ENCODE measurements around the gene SERP1. TPM values are rescaled to one million over a fixed set of nuclear protein-coding genes. Genes with fewer than 3 reads are reported as not detected.

SERP1 gene
- total RNA-seq, 2 donors from 2014 or later: 96.8 to 102 TPM

DNA sequence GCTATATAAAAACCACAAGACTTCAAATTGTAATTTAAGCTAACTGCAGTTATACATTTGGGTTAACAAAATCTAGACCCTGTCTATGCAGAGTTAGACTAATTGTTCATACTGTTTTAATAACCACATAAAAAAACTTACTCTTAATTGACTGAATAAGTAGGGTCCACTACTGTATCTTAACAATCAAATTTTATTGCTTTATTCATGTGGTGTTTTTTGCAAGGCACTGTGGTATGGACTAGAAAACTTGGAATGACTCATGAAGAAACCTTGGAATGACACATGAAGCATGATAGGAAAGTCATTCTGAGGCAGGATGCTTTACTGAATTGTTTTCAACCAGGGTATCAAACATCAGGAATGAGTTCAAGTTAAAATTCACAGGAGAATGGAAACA is 2.3 kb downstream of the SERP1 start:
- Histone ChIP-seq H3K36me3 (peaks cover 14% of the 10 kb centered on the region), H3K27ac (no peak overlapping the region), H3K9me3 (no peaks in the 10 kb centered on the region), H3K4me3 (no peak overlapping the region), H3K27me3 (no peaks in the 10 kb centered on the region), H3K4me1 (peaks cover 0 to 25% of the 10 kb centered on the region in 2 donors)
- no peak for DNase-seq (ENCODE audit: low spot score)
- TF ChIP-seq, protein P1, sequence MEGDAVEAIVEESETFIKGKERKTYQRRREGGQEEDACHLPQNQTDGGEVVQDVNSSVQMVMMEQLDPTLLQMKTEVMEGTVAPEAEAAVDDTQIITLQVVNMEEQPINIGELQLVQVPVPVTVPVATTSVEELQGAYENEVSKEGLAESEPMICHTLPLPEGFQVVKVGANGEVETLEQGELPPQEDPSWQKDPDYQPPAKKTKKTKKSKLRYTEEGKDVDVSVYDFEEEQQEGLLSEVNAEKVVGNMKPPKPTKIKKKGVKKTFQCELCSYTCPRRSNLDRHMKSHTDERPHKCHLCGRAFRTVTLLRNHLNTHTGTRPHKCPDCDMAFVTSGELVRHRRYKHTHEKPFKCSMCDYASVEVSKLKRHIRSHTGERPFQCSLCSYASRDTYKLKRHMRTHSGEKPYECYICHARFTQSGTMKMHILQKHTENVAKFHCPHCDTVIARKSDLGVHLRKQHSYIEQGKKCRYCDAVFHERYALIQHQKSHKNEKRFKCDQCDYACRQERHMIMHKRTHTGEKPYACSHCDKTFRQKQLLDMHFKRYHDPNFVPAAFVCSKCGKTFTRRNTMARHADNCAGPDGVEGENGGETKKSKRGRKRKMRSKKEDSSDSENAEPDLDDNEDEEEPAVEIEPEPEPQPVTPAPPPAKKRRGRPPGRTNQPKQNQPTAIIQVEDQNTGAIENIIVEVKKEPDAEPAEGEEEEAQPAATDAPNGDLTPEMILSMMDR (IDR thresholded peaks at IDR 0.05): no peak

DNA sequence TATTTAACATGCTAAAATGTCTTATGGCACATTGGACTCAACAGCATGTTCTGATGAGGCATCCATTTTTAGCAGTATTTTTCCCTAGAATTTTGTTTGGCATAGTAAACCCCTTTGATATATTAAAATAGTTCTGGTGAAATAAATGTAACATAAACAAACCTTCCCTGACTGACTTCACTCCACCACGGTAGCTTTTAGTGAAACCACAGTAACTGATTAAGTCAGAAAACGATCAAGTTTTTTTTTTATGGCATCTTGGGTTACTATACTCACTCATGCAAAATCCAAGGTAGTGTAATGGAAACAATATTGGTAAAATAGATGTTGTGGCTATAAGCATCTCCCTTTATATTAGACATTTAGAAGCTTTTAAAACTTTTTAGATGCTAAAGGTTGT is 2.8 kb downstream of the SERP1 start:
- H3K4me1 ChIP-seq: peaks cover 0 to 25% of the 10 kb centered on the region in 2 donors
- H3K27me3 ChIP-seq: no peaks in the 10 kb centered on the region
- TF ChIP-seq, protein P1 (IDR thresholded peaks at IDR 0.05): no peak
- H3K9me3 ChIP-seq: no peaks in the 10 kb centered on the region
- no peak for DNase-seq (ENCODE audit: low spot score)
- peaks cover 14% of the 10 kb centered on the region for H3K36me3 ChIP-seq
- H3K4me3 ChIP-seq: no peak overlapping the region
- no peak overlapping the region for H3K27ac ChIP-seq

DNA sequence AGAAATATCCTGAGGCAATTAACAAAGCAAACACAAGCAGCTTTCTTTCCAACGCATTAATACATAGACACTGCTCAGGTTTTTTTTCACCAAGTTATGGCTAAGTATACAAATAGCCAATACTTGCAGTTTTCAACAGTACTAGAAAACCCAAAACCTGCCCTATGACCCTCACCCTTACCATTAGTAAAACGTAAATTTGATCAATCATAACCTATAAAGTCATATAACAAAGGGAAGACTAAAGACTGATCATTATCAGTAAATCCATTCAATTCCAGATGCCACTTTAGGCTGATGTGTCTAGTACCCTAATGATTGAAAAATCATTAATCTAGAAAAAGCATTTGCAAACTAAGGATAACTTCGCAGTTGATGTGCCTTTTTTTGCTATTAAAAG is 3.2 kb downstream of the SERP1 start:
- H3K27me3 ChIP-seq: no peaks in the 10 kb centered on the region
- DNase-seq (ENCODE audit: low spot score): no peak
- no peak overlapping the region for H3K27ac ChIP-seq
- peaks cover 14% of the 10 kb centered on the region for H3K36me3 ChIP-seq
- no peaks in the 10 kb centered on the region for H3K9me3 ChIP-seq
- peaks cover 0 to 24% of the 10 kb centered on the region in 2 donors for H3K4me1 ChIP-seq
- TF ChIP-seq, protein P1 (IDR thresholded peaks at IDR 0.05): no peak
- H3K4me3 ChIP-seq: no peak overlapping the region

DNA sequence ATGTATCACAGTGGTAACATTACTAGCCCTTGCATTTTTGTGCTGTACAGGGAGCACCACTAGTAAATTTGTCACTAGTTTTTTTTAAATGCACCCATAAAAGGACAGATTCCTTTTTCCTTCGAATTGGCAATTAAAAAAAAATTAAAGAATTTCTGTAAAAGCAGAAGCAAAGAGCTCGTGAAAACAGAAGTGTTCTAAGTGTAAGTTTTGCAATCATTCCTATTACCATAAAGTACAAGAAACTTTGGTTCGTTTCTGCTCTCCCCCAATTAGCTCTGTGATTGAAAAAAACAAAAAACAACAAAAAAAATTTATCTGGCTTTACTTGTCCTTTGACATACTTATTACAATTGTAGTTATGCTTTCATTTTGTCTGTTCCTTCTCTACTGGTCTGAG is 5.3 kb downstream of the SERP1 start:
- Histone ChIP-seq H3K27ac (no peak overlapping the region), H3K27me3 (no peaks in the 10 kb centered on the region), H3K9me3 (no peaks in the 10 kb centered on the region), H3K4me3 (no peak overlapping the region), H3K4me1 (peaks cover 0 to 14% of the 10 kb centered on the region in 2 donors), H3K36me3 (peaks cover 14% of the 10 kb centered on the region)
- TF ChIP-seq, protein P1 (IDR thresholded peaks at IDR 0.05): no peak
- DNase-seq (ENCODE audit: low spot score): no peak

DNA sequence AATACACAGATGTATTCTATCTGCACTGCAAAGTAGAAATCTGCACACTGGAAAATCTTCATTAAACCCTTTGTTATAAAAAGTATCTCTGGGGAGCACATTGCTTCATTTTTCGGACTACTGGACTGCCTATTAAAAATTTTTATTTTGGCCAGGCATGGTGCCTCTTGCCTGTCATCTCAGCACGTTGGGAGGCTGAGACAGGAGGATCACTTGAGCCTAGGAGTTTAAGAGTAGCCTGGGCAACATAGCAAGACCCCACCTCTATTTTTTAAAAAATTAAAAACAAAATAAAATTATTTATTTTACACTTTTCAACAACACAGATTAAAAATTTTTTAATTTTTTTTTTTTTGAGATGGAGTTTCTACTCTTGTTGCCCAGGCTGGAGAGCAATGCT is 6.0 kb downstream of the SERP1 start:
- no peak overlapping the region for H3K4me3 ChIP-seq
- no peak for DNase-seq (ENCODE audit: low spot score)
- TF ChIP-seq, protein P1 (IDR thresholded peaks at IDR 0.05): no peak
- no peaks in the 10 kb centered on the region for H3K9me3 ChIP-seq
- no peaks in the 10 kb centered on the region for H3K27me3 ChIP-seq
- H3K36me3 ChIP-seq: peaks cover 14% of the 10 kb centered on the region
- no peak overlapping the region for H3K27ac ChIP-seq
- peaks cover 0 to 14% of the 10 kb centered on the region in 2 donors for H3K4me1 ChIP-seq
